GM12873 (cell line): ENCODE results near the gene CHMP1A.

Source experiments
- CTCF ChIP-seq: IDR thresholded peaks from 2 replicates; pipeline ENCODE4 v1.5.1; 2012; ENCODE audit warnings: low read depth, mild to moderate bottlenecking, moderate library complexity, low read length, control low read depth; ENCODE audit not compliant: insufficient read depth; ENCODE audit errors: missing control alignments

Gene CHMP1A

GRCh38 chr16:89600427-89600826 lies 57.1 kb downstream of the CHMP1A start:
- TF ChIP-seq CTCF = no peak

GRCh38 chr16:89599902-89600301 lies 57.6 kb downstream of the CHMP1A start:
- no peak for TF ChIP-seq CTCF

- TF ChIP-seq CTCF = peak; percentile 64
Measured at GRCh38 chr16:89599451-89599858, 58.1 kb downstream of the CHMP1A start.

- no peak for TF ChIP-seq CTCF
Measured at GRCh38 chr16:89598199-89598598, 59.3 kb downstream of the CHMP1A start.

- TF ChIP-seq CTCF = no peak
Measured at GRCh38 chr16:89596957-89597649, 60.4 kb downstream of the CHMP1A start.

GRCh38 chr16:89596061-89596689 lies 61.3 kb downstream of the CHMP1A start:
- no peak for TF ChIP-seq CTCF

GRCh38 chr16:89595330-89596060 lies 62.0 kb downstream of the CHMP1A start:
- no peak for TF ChIP-seq CTCF
